GM19397 (cell line): ENCODE data around the gene MLLT1.
A peak's percentile ranks its signal among the peaks of the same experiment; 100 is the strongest.

Source experiments
- ATAC-seq: cut with Tn5 transposase; IDR thresholded peaks from one replicate; pipeline ENCODE4 v1.9.1; 2021; ENCODE audit warnings: mild to moderate bottlenecking, moderate library complexity; ENCODE audit not compliant: unreplicated experiment

Gene MLLT1

DNA sequence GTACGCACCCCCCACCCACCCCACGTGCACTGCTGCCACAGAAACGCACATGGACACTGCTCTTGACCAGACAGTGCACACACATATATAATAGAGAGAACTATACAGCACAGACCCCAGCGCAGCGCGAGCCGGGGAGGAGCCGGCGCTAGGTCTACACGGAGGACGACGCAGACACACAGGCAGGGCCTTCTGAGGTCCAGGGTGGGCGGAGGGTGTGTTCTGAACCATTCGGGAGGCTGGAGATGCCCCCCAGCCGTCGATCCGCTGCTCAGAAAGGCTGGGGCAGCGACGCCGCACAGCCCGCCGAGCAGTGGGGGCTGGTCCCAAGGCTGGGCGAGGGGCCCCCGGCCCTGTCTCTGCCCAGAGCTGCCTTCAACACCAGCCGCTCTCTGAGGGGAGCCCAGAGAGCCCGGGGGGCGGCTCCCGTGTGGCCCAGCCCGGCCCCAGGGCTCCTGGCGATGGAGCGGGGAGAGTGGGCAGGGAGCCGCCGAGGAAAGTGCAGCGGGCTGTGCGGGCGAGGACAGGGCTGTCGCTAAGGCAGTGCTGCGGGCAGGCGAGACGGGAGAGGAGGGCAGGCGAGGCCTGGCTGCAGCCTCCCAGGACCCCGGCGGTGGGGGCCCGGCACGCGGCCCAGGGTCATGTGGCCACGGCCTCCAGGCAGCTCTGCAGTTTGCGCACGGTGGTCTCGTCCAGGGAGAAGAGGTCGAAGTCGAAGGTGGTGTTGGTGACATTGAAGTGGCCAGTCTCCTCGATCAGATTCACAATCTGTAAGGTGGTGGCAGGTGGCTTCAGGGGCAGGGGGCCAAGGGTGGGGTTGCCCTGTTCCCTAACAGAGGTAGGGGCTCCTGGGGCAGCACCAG is 67.1 kb downstream of the MLLT1 start:
- ATAC-seq = no peak

DNA sequence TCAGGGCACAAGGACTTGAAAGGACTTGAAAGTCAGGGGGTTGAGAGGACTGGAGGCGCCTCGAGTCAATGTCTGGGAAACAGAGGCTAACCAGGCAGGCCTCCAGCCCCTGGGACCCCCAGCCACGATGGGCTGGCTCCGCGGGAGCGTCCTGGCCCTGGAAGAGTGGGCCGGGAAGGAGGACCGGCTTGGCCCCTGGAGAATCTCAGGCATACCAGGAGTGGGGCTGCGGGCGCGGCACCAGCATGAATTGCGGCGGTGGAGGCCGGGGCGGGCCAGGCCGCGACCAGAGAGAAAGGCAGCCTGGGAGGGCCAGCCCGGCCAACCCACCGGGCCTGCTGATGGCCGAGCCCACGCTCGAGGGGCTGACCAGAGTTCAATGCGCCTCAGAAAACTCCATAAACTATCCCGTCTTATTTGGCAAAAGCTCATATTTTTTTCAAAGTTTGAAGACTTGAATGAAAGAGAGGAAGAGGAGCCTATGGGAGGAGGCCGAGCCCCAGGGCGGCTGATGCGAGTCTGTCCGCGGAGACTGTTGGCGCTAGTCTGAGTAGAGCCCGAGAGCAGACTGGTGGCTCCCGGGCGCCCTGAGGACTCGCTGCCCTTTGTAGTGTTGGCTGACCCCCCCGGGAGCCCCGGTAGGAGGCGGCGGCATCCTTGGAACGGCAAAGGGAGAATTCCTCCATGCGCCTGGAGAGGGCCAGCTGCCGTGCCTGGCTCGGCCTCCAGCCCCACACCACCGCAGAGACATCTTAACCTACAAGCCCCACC is 68.0 kb downstream of the MLLT1 start:
- ATAC-seq = no peak

DNA sequence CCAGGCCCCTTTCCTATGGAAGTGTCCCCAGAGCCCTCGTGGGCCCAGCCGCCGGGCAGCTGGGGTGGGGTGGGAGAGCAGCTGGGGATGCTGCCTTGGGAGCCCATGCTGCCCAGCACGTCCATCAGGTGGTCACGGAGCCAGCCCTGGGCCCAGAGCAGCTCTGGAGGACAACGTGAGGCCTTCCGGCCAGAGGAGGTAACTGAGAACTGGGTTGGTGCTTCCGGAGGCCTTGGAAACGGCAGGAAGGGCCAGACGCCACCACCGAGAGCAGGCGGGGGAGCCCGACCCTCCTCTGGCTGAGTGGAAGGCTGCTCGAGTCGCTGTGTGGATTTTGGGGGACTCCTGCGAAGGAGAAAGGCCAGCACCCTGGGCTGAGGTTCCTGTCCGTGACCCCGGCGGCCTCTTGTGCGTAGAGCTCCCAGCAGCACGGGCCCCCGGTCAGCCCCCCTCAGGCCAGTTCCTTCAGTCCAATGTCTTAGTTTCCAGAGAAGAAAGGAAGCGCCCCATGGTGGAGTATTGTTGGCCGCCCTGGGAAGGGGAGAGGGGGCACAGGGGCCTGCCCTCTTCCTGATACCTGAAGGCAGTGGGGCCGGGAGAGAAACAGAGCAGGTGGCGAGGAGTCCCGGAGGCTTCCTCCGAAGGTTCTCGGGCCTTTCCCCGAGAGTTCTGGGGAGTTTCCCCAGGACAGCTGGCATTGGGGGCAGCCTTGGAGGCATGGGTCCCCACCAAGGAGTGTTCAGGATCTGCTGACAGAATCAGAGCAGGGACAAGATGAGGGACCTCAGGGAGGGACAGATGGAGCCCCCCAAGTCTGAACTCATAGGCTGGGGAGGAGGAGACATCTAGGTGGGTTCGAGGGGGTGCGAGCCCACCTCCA is 68.8 kb downstream of the MLLT1 start:
- ATAC-seq = no peak

DNA sequence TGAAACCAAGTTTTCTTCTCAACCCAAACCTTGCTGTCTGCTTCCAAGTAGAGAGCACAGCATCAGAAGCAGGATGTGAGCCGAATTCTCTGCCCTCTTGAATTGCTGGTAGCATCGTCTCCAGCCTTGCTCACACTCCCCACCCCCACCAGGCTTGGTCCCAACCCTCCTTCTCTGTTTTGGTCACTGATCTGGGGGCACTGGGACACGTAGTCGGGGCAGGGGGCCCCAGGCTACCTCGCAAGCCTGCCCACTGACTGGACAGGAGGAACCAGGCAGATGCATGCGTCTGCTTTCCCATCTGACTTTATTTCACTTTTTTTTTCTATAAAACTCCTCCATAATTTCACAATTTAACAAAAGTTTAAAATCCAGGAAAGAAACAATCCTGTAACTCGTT is 69.7 kb downstream of the MLLT1 start:
- ATAC-seq = no peak

DNA sequence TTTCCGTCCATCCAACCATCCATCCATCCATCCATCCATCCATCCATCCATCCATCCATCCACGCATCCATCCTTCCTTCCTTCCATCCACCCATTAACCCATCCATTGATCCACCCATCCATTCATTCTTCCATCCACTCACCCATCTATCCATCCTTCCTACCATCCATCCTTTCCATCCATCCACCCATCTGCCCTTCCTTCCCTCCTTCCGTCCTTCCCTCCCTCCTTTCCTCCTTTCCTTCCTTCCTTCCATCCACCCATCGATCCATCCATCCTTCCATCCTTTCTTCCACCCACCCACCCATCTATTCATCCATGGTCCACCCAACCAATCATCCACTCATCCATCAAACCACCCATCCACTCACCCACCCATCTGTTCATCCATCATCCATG is 70.1 kb downstream of the MLLT1 start:
- no peak for ATAC-seq

DNA sequence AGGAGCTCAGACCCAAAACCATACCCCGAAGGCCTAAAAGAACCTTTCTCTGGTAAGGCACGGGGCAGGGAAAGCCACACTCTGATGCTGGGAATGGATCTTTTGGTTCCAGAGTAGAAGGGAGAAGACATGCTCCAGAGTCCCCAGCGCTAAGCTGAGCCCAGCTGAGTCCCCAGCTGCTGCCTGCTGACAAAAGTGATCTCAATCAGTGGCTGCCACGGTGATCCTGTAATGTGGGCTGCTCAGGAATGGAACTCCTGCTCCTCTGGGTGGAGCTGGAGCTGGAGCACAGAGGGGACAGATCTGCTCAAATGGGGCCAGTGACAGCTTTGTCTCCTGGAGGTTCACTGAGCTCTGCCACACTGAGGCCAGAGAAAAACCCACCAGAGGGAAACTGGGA is 70.5 kb downstream of the MLLT1 start:
- no peak for ATAC-seq

DNA sequence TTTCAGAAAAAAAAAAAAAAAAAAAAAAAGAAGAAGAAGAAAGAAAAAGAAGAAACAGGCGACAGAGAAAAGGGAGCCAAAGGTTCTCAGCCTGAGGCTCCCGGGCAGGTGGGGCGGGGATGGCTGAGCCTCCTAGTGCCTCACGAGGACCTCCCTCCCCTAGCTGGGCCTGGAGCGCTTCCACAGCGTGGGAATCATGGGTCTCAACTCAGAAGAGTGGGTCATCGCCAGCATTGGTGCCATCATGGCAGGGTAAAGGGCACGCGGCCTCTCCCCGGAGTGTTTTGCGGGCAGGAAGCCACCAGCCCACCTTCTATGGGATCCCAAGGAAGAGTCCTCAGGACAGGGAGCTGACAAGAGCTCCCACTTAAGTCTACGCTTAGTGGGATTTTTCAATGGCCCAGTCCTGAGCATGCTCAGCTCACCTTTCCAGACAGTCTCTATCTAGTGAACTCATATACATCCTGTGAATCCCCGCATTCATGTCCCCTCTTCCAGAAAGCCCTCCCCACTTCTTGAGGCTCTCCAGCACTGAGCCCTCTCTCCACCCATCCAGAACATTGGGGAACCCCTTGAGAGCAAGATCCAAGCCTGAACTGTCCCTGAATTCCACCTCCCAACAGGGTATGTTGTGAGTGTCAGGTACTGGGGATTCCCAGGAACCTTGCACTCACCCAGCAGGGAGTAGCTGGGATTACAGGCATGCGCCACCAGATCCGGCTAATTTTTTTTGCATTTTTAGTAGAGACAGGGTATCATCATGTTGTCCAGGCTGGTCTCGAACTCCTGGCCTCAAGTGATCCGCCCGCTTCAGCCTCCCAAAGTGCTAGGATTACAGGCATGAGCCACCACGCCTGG is 74.7 kb downstream of the MLLT1 start:
- no peak for ATAC-seq

DNA sequence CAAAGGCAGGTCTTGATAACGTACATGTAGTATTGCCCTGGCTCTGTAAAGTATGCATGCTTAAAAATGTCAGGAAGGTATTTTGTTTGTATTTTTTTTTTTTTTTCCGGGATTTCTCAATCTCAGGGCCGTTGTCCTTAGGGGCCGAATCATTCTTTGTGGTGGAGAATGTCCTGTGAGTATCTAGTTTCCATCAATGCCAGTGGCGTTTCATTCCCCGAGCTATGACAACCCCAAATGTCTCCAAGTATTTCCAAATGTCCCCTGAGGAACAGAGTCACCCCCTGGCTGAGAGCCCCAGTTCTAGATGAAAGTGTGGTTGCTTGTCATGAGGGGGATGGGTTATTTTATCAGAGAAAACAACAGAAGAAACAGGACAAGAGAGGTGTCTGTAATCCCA is 75.6 kb downstream of the MLLT1 start:
- ATAC-seq = no peak

DNA sequence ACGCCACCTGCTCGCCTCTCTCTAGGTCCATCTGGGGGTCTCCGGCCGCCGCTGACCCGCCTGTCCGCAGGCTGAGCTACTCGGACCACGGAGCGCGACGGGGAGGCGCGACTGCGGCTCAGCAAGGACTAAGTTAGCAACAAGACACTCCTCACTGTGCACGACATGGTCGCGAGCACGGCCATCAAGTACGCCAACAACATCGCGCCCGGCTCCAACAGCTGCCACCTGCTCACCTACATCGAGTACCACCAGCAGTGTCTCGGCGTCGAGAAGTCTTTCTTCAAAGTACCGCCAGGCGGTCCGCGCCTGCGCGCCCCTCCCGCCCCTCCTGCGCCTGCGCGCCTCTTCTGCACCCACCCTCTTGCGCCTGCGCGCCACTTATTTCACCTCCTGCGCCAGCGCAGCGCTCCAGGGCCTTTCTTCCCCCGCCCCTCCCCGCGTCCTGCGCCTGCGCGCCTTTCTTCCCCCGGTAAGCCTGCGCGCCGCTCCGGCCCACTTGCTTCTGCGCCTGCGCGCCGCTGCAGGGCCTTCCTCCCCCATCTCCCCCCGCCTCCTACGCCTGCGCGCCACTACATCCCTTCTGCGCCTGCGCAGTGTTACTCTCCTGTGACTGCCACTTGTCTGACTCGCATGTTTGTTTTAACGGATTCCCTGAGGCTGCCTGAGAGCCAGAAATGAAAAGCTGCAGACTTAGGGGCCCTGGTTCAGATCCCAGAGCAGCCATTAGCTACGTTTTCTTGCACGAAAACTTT is 80.4 kb downstream of the MLLT1 start:
- ATAC-seq = peak; percentile 93

DNA sequence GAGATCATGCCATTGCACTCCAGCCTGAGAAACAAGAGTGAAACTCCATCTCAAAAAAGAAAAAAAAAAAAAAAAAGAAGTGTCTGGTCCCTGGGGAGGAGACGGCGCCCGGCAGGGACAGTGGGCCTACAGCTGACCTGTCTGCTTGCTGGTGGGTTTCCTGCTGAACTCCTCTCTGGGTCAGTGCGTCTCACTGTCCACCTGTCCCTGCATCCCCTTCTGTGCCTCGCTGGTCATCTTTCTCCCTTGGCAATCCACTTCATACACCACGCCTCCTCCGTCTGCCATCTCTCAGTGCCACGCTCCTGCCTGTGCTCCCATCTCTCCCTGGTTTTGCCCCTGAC is 80.9 kb downstream of the MLLT1 start:
- no peak for ATAC-seq

DNA sequence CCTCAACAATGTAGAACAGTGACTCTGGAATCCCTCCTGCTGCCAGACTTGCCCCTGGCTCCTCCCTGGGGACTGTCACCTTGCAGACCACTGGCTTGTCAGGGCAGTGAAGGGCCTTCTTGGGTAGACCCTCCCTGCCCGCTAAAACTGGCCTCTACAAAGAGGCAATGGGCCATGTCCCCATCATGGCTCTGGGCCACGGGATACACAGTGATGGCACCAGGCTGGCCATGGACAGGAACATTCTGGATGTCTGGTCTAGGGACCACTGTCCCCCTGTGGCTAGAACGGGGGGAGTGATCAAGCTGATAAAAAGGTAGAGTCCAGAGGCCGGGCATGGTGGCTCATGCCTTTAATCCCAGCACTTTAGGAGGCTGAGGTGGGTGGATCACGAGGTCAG is 83.4 kb downstream of the MLLT1 start:
- no peak for ATAC-seq

DNA sequence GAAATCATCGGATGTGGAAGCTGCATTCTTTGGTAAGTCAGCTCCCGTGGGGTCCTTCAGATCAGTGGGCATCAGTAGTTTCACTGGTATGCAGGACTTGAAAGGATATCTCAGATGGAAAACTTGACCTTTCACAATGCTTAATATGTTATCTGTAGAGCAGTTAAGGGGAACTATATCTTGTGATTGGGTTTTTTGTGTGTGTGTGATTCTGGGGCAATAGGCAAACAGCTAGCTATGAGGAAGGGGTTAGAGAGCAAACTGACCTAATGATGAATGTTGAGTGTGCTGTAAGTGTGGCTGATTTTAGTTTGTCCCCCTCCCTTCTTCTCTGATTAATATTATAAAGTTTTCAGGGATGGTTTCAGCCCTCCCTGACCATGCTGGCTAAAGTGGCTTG is 91.0 kb downstream of the MLLT1 start:
- ATAC-seq = no peak

DNA sequence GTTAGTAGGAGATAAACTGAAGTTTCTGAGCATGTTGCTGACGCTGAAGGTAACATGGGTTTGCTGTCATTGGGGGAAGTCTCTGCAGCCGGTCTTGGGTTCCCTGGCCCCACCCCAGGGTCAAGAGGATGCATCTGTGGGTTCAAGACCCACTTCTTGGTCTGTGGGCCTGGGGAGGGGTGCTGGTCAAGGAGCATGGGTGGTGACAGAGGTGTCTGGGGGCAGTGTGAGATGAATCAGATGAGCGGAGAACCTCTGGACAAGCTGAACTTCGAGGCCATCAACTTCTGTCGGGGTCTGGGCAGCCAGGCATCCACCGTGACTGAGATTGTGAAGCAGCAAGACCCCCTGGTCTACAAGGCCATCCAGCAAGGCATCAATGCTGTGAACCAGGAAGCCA is 92.4 kb downstream of the MLLT1 start:
- no peak for ATAC-seq

DNA sequence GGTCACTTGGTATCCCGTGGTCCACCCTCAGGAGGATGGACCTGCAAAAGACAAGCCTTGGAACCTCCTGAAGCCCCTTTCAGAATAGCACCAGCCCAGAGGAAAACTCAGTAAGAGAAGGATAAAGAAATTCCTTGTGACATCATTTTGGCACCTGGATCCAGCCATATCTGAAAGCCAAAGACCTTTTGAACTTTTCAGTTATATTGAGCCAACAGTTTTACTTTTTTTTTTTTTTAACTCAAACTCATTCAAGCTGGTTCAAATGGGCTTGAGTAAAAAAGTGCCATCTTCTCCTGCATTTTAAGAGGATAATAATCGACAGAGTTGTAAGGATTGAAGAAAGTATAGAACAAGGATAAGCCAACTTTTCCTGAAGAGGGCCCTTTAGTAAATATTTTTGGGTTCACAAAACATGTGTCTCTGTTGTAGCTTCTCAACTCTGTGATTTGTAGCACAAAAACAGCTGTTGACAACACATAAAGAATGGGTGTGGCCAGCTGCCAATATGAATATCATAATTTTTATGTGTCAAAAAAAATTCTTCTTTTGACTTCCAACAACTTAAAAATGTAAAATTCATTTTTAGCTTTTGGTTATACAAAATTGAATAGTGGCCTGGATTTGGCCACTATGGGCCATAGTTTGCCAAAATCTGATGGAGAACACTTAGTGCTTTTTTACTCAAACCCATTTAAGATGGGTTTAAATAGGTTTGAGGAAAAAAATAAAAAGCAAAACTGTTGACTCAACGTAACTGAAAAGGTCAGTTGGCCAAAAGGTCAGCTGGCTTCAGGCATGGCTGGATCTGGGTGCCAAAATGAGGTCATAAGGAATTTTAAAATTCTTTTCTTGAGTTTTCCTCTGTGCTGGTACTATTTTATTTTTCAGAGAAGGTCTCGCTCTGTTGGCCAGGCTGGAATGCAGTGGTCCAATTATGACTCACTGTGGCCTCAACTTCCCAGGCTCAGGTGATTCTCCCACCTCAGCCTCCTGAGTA is 93.6 kb downstream of the MLLT1 start:
- ATAC-seq = no peak

DNA sequence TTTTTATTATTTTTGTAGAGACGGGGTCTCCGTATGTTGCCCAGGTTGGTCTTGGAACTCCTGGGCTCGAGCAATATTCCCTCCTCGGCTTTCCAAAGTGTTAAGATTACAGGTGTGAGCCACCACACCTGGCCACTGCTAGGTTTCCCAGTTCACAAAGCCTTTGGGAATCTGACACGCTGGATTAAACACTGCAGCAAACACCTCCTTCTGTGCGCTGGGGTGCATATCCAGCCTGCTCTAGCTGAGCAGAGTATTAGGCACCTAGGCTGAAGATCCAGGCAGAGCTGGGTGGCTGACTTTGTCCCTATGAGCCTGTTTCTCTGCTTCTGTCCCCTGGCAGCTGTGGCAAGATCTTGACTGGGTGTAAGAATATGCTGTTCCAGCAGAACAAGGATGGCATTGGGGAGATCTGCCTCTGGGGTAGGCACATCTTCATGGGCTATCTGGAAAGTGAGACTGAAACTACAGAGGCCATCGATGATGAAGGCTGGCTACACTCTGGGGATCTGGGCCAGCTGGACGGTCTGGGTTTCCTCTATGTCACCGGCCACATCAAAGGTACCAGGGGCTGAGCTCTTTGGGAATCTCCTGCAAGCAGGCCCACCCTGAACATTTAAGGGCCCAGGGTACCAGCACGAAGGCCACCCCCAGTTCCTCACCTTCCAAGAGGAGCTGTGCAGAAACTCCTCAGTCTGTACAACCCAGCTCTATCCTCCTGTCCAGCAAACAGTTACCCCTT is 94.5 kb downstream of the MLLT1 start:
- no peak for ATAC-seq

DNA sequence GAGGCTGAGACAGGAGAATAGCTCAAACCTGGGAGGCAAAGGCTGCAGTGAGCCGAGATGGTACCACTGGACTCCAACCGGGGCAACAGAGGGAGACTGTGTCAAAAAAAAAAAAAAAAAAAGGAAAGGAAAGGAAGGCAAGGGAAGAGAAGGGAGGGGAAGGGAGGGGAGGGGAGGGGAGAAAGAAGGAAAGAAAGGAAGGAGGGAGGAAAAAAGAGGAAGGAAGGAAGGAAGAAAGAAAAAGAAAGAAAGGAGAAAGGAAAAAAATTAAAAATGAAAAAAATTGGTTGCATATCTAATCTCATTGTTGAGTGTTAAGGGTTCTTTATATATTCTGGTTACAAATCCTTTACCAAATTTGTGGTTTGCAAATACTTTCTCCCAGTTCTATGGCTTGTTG is 98.7 kb downstream of the MLLT1 start:
- no peak for ATAC-seq

DNA sequence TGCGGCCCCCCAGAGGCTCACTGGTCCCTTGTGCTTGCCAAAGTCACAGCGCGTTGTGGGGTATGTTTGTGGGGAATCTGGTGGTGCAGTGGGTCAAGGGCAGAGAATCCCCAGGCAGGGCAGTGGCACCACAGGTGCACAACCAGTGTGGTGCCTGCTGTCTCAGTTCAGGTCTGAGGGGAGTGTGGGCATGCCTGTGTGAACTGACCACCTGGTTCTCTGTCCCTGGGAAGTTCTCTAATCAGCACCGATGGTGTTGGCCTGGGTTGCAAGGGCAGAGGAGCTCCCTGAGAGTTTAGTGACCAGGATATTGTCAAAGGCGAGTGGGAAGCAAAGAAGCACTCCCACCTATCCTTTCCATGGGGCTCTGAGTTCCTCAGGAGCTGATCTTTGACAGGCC is 106.6 kb downstream of the MLLT1 start:
- no peak for ATAC-seq
